Measurements from ENCODE around the gene MAP3K7. TPM values are rescaled to one million over a fixed set of nuclear protein-coding genes. Genes with fewer than 3 reads are reported as not detected.

MAP3K7 gene
- total RNA-seq, 2 experiments from 2014 or later, result 22.5 to 24.6 TPM

DNA sequence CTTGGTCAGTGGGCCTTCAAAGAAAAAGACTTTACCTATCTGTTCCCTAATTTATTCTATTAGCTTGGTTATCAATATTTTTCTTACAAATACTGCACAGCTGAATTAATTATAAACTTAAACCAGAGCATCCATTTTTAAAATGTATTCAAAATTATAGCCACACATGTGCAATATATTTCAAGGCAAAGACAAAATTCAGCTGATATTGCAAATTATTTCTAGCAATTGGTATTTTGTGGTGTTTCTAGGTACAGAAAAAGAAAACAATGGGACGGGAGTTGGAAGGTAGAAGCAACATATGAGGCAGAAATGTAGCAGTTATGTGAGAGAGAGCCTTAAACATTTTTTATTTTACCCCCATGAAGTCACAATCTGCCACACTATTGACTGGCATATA, 64.9 kb downstream of the MAP3K7 start:
- Mint-ChIP-seq H3K27ac (no peak overlapping the region), H3K36me3 (peaks cover 14% of the 10 kb centered on the region), H3K4me3 (no peak overlapping the region), H3K27me3 (no peaks in the 10 kb centered on the region), H3K4me1 (no peaks in the 10 kb centered on the region), H3K9me3 (no peaks in the 10 kb centered on the region)
- no peak for DNase-seq

DNA sequence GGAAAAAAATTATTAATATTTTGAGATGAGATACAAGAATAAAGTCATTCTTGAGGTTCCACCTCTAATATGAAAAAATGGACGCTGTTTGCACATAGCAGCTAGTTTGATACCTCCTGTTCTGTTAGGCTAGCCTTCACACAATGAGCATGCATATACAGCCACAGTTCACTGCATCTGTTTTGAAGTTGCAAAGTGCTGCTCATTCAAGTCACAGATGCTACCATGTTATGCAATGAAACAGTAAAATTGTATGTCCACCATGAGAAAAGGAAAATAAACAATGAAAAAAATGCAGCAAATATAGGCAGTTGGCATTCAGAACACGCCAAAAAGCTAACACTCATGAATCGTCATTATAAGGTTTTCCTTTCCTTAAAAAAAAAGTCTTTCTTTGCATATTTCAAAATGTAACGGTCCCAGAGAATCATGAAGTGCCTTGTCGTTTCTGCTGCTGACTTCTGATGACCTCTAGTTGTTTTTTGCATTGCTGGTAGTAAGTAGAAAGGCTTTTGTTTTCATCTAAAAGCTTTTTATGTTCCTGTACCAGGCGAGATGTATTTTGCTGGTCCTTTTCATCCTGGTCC, 70.7 kb downstream of the MAP3K7 start:
- H3K4me3 Mint-ChIP-seq, result no peak overlapping the region
- H3K4me1 Mint-ChIP-seq, result no peaks in the 10 kb centered on the region
- no peak for DNase-seq
- H3K27me3 Mint-ChIP-seq, result no peaks in the 10 kb centered on the region
- peaks cover 28% of the 10 kb centered on the region for H3K36me3 Mint-ChIP-seq
- no peak overlapping the region for H3K27ac Mint-ChIP-seq
- no peaks in the 10 kb centered on the region for H3K9me3 Mint-ChIP-seq

DNA sequence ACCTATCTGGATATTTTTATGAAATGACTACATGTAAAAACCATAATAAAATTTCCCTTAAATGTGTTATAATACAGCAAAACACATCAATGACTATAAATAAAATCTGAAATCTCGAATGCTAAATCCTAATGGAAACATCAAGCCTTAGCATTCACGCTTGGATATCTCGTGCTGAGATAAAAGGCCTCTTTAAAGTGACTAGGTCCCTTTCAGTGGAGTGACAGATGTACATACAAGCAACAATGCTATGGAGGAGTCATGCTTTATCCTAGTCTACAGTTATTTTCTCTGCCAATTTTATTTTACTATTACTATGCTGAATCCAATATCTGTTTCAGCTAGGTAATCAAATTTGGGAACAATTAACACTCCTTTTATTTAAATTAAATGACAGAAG, 72.4 kb downstream of the MAP3K7 start:
- no peak overlapping the region for H3K27ac Mint-ChIP-seq
- H3K36me3 Mint-ChIP-seq, result peaks cover 28% of the 10 kb centered on the region
- H3K27me3 Mint-ChIP-seq, result no peaks in the 10 kb centered on the region
- DNase-seq, result no peak
- H3K4me3 Mint-ChIP-seq, result no peak overlapping the region
- no peaks in the 10 kb centered on the region for H3K4me1 Mint-ChIP-seq
- H3K9me3 Mint-ChIP-seq, result no peaks in the 10 kb centered on the region

DNA sequence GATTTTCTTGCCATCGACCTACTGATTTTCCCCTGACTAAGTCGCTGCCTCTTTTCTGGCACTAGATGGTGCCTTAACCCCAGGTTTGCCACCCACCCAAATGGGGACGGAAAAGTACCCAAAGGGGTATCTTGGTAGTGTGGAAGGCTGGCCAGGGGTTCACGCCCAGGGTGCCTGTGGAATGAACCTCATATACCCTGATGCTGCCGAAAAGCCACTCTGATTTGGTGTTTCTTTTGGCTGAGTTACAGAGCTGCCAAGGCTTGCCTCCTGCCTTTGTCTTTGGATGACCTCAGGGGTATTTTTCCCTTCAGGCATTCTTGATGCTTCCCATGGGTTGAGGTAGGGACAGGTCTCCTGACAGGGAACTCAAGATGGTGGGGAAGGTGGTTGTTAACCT, 78.1 kb downstream of the MAP3K7 start:
- peaks cover 13% of the 10 kb centered on the region for H3K9me3 Mint-ChIP-seq
- H3K4me3 Mint-ChIP-seq, result no peak overlapping the region
- no peaks in the 10 kb centered on the region for H3K27me3 Mint-ChIP-seq
- DNase-seq, result no peak
- peaks cover 29% of the 10 kb centered on the region for H3K36me3 Mint-ChIP-seq
- no peak overlapping the region for H3K27ac Mint-ChIP-seq
- no peaks in the 10 kb centered on the region for H3K4me1 Mint-ChIP-seq

DNA sequence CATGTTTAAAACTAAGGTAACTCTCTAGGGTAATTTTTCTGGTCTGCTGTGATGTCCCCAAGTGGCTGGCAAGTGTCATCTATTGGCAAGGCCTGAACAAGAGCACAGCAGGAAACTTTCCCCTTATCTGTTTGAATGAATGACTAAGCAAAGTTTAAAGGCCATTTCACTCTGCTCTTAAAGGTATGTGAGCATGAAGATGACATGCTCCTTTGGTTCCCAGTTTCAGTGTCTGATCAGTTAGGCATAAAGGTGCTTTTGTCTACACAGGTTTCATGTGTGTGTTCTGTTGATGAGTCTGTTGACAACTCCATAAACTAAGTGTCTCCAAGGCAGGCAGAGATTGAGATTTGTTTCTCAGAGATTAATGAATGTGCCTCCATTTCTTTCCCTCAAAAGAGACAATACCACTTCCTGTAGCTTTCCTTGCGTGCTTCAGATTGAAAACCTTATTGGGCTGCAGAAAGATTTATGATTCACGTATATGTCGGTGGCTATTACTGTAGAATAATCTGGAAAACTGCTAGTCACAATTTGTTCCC, 83.9 kb downstream of the MAP3K7 start:
- Mint-ChIP-seq H3K27me3 (no peaks in the 10 kb centered on the region), H3K27ac (peak overlapping the region; percentile 74), H3K9me3 (peaks cover 1% of the 10 kb centered on the region), H3K4me1 (peaks cover 11% of the 10 kb centered on the region), H3K4me3 (no peak overlapping the region), H3K36me3 (no peaks in the 10 kb centered on the region)
- no peak for DNase-seq

DNA sequence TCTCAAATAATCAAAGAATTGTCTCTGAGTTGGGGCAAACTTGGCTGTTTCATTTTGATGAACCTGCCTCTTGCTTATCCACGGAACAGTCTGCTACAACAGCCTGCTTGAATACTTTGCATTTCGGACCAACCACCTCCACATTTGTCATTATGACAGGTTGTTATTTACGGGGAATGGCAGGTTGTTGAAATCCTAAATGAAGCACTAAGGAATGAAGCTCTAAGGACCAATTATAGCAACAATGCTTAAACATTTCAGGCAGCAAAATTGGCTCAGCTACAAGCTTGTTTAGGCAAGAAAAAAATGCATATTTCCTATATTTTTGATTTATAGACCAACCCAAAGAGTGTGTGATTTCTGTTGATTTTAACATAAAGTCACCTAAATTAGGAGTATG, 84.5 kb downstream of the MAP3K7 start:
- no peaks in the 10 kb centered on the region for H3K27me3 Mint-ChIP-seq
- H3K27ac Mint-ChIP-seq, result no peak overlapping the region
- DNase-seq, result no peak
- peaks cover 11% of the 10 kb centered on the region for H3K4me1 Mint-ChIP-seq
- H3K4me3 Mint-ChIP-seq, result no peak overlapping the region
- no peaks in the 10 kb centered on the region for H3K36me3 Mint-ChIP-seq
- H3K9me3 Mint-ChIP-seq, result peaks cover 1% of the 10 kb centered on the region

DNA sequence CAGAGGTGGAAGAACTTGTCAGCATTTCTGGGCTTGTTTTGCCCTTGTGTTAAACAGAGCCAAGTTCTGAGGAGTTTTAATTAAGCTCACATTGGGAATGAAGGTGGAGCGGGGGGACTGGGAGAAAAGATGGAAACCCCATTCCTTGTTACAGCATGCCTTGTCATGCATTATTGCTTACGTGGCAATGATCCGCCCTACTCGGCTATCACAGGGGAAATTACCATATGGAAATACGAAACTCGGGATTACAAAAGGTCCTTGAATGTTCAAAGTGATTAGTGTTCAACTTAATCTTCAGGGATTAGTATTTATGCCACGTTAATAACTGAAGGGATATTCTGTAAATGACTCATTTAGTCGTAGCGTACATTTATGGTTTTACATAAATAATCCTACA, 86.4 kb downstream of the MAP3K7 start:
- no peaks in the 10 kb centered on the region for H3K9me3 Mint-ChIP-seq
- no peaks in the 10 kb centered on the region for H3K27me3 Mint-ChIP-seq
- no peak overlapping the region for H3K4me3 Mint-ChIP-seq
- peaks cover 11% of the 10 kb centered on the region for H3K4me1 Mint-ChIP-seq
- no peaks in the 10 kb centered on the region for H3K36me3 Mint-ChIP-seq
- DNase-seq, result no peak
- no peak overlapping the region for H3K27ac Mint-ChIP-seq

DNA sequence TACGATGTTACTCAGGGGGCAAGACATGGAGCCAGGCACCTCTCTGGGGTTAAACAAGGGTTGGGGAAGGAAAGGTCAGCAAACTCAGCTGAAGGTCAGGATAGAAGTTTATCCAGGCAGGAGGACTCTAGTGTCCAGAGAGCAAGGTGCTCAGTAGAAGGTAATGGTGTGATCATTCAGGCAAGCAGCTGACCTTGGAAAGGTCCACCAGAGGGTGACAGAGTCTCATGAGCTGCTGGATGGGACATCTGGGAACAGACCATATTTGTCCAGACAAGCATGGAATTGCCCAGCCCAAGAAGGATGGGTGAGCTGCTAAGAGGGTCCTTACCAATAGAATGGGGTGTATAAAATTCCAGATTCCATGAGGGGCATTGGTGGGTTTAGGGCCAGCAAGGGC, 89.5 kb downstream of the MAP3K7 start:
- DNase-seq, result no peak
- Mint-ChIP-seq H3K36me3 (no peaks in the 10 kb centered on the region), H3K9me3 (no peaks in the 10 kb centered on the region), H3K27me3 (peaks cover 7% of the 10 kb centered on the region), H3K4me3 (no peak overlapping the region), H3K27ac (no peak overlapping the region), H3K4me1 (peaks cover 4% of the 10 kb centered on the region)

DNA sequence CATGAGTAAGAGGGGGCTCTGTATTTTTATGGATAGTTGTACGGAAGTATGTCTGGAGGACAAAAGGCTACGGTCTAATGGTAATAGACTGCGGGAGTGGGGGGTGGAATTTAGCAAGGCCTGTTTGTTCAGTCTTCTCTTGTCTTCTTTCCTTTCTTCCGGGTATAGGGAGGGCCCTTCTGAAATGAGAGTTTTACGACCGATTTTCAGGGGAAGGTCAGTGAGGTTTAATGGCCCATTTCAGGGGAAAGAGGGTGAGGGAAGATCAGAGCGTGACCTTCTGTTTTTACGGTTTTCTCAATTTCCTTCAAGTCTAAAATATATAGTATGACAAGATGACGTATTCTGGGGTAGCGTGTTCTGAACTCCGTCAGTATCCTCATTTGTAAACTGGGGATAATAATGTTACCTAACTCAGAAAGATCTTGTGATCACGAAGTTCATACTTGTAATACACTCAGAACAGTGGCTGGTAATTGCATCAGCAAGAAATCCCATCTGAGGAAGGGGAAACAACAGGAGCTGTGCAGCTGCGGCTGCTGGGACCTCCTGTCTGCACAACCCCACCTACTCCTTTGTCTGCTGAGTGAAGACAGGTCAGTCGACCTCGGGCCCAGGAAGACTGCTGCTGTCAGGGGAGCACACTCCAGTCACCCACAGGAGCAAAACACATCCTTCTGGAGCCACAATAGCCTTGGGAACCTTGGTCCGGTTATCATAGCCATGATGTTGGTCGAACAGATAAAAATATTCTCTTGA, 90.4 kb downstream of the MAP3K7 start:
- Mint-ChIP-seq H3K27ac (no peak overlapping the region), H3K9me3 (no peaks in the 10 kb centered on the region), H3K4me3 (no peak overlapping the region), H3K27me3 (peaks cover 14% of the 10 kb centered on the region), H3K36me3 (no peaks in the 10 kb centered on the region), H3K4me1 (peaks cover 4% of the 10 kb centered on the region)
- no peak for DNase-seq

DNA sequence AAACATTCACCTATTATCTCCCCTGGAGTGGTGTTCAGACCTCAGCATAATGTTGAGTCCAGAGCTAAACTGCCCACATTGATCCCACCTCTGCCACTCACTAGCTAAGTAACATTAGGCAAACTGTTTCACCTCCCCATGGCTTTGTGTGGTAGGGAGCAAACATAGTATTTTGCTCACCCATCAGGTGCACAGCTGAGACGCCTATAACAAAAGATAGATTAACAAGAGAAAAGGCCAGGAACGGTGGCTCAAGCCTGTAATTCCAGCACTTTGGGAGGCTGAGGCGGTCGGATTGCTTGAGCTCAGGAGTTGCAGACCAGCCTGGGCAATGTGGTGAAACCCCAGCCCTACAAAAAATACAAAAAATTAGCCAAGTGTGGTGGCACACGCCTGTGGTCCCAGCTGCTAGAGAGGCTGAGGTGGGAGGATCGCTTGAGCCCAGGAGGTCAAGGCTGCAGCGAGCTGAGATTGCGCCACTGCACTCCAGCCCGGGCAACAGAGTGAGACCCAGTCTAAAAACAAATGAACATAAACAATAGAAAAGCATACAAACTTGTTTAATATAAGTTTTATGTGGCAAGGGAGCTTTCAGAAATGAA, 91.6 kb downstream of the MAP3K7 start:
- H3K36me3 Mint-ChIP-seq, result no peaks in the 10 kb centered on the region
- DNase-seq, result no peak
- peaks cover 14% of the 10 kb centered on the region for H3K27me3 Mint-ChIP-seq
- peaks cover 4% of the 10 kb centered on the region for H3K4me1 Mint-ChIP-seq
- H3K9me3 Mint-ChIP-seq, result no peaks in the 10 kb centered on the region
- no peak overlapping the region for H3K4me3 Mint-ChIP-seq
- no peak overlapping the region for H3K27ac Mint-ChIP-seq

DNA sequence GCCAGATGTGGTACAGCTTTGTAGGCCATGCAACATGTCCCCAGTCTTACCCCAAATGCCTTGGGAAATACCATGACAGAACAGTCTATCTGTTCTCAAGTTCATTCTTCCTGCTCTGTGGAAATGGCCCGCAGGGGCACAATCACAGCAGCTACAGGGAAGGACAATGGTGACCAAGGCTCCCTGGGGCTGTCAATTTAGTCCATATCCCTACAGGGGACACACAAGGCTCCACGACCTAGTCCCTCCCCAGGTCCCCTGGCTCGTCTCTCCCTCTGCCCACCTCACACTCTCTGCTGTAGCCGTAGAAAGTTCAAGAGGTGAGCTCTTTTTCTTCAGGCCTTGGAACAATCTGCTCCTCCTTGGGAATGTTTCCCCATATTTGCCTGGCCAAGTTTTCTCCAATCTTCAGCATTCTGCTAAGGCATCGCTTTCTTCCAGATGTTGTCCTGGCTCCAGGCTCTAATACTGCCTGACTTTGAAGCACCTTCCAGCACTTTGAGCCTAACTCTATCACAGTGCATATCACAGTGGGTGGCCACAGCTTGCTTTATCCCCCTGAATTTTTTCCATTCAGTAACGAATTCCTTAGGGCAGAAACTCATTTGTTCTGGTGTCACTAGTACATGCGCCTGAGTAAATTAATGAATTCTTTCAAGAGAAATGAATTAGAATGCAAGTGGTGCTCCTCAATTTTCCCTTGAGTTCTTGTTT, 92.6 kb downstream of the MAP3K7 start:
- no peaks in the 10 kb centered on the region for H3K36me3 Mint-ChIP-seq
- DNase-seq, result no peak
- peaks cover 4% of the 10 kb centered on the region for H3K4me1 Mint-ChIP-seq
- no peaks in the 10 kb centered on the region for H3K9me3 Mint-ChIP-seq
- no peak overlapping the region for H3K27ac Mint-ChIP-seq
- no peak overlapping the region for H3K4me3 Mint-ChIP-seq
- H3K27me3 Mint-ChIP-seq, result peaks cover 19% of the 10 kb centered on the region

DNA sequence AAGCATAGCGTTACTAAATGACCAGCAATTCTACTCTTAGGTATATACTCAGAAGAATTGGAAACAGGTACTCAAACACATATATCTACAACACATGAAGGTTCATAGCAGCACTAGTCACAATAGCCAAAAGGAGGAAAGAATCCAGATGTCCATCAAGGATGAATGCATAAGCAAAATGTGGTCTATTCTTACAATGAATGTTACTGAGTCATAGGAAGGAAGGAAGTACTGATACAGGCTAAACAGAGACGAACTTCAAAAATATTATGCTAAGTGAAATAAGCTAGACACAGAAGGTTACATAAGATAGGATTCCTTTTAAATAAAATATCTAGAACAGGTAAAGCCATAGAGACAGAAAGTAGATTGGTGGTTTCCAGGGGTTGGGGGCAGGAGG, 93.5 kb downstream of the MAP3K7 start:
- no peak for DNase-seq
- Mint-ChIP-seq H3K36me3 (no peaks in the 10 kb centered on the region), H3K4me1 (peaks cover 4% of the 10 kb centered on the region), H3K4me3 (no peak overlapping the region), H3K9me3 (no peaks in the 10 kb centered on the region), H3K27me3 (peaks cover 22% of the 10 kb centered on the region), H3K27ac (no peak overlapping the region)

DNA sequence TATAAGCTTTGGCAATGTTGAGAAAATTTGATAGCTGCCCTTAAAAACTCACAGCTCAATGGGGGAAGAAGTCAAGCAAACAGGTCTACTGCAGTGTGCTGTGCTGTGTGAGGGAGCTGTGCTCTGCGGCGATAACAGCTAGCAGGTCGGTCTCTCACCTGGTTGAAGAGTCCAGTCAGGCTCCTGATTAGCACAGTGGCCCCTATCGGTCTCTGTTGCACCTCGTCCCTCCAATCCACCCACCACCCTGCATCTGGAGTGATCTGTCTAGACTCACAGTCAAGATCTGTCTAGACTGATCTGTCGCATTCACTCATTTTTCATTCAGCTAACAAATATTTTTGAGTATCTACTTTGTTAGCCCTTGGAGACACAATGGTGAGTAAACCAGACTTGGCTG, 94.1 kb downstream of the MAP3K7 start:
- Mint-ChIP-seq H3K36me3 (no peaks in the 10 kb centered on the region), H3K27ac (no peak overlapping the region)

DNA sequence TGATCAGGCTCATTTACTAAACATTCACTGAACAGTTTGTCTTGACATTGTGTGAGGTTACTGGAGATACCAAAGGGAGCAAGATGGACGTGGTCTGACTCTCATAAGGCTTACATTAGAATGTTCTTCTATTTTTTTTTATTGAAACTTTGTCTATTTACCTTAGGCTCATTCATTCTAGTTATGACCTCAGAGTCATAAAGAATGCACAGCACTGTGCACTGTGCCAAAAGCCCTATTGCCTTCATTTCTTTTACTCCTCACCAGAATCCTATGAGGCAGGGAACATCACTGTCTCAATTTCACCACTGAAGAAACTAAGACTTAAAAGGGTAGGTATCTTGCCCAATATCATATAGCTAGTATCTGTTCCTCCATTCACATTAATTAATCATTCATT, 94.5 kb downstream of the MAP3K7 start:
- Mint-ChIP-seq H3K36me3 (no peaks in the 10 kb centered on the region), H3K4me1 (peaks cover 4% of the 10 kb centered on the region), H3K27ac (no peak overlapping the region), H3K27me3 (peaks cover 22% of the 10 kb centered on the region), H3K9me3 (no peaks in the 10 kb centered on the region), H3K4me3 (no peak overlapping the region)
- no peak for DNase-seq

More for the DNA sequence above, 94.1 kb downstream of the MAP3K7 start:
- H3K4me1 Mint-ChIP-seq, result peaks cover 4% of the 10 kb centered on the region
- no peaks in the 10 kb centered on the region for H3K9me3 Mint-ChIP-seq
- H3K27me3 Mint-ChIP-seq, result peaks cover 22% of the 10 kb centered on the region
- H3K4me3 Mint-ChIP-seq, result no peak overlapping the region
- DNase-seq, result no peak

DNA sequence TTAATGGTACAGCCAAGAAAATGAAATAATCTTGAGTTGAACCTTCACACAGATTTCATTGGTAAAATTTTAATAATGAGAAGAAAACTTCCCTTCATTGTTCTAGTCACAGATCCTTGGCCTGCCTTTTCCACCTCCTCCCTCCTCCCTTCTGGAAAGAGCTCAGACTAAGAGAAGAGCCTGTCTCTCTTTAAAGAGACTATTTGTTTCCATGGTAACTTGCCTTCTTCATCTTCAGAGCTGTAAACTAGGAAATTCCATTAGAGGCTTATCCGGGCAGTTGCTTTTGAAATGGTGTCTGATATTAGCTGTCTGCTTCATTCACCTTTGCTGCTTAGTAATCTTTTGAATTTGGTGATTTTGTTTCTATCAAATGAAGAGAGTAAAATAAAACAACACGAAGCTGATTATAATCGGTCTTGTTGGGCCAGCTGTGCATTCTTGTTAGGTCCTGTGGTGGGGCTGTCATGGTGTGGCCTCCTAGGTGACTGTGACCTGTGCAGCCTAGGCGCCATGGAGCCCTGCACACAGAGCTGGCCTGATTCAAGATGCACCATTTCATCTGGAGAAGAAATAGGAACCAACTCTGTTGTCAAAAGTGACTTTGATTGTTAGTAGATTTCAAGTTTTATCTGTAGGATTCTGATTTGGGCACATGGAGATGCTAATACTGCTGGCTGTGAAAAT, 96.7 kb downstream of the MAP3K7 start:
- no peak for DNase-seq
- Mint-ChIP-seq H3K9me3 (peaks cover 7% of the 10 kb centered on the region), H3K4me1 (peaks cover 6% of the 10 kb centered on the region), H3K36me3 (peaks cover 2% of the 10 kb centered on the region), H3K4me3 (no peak overlapping the region), H3K27me3 (peaks cover 22% of the 10 kb centered on the region), H3K27ac (no peak overlapping the region)
